ENCODE measurements around the gene IGSF3.
"Not testable (repeated sequence)": the region's sequence is repeated elsewhere in the genome, so short reads cannot be mapped to it uniquely, and the experiment has no call there.

The IGSF3 gene

GRCh38 chr1:116572771-116573430, 94.6 kb downstream of the IGSF3 start:
- no peak for DNase-seq

- DNase-seq = no peak
These were observed 95.4 kb downstream of the IGSF3 start for GRCh38 chr1:116572099-116572498.

- no peak for DNase-seq
These were observed 96.2 kb downstream of the IGSF3 start for GRCh38 chr1:116571215-116571919.

DNA sequence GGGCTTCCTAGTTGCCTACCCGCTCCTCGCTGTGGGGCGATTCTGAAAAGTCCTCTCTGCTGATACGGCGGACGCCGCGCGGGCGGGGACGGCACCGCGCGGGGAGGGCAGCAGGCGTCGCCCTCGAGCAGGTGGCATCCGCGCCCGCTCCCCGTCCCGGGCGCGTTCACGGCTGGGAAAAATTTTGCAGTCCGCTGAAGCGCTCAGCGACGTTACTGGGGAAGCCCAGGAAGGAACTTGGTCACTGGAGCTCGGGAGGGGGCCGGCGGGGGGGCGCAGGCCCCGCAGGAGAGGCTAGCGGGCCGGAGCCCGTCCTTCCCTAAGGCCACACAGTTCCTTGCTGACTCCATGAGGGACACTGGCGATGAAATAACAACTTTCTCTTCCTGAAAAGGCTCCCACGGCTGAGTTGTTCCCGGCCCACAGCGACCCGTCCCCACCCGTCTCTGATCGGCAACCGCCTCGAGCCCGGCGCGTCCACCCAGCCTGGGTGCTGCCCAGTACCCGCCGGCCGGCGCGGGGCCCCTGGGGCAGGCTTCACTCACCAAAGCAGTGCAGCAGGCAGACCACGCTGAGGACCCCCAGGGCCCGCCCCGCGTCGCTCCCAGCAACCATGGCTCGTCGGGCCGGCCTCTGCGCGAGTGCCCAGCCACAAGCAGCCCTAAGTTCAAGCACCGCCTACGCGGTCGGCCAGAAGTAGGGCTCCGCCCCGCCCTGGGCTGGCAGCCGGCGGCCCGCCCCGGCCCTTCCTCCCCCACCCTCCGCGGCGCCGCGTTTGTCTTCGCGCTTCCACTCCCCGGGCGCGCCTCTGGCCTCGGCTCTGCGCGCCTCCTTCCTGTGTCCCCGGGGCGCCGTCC, 96.9 kb downstream of the IGSF3 start, which contains the start of gene CD58:
CD58 (minus strand) TSS at position 669 of the 857 bp plus-strand sequence; CDS start at position 615, 54 bp downstream.
- DNase-seq = peak; percentile 91 to 92

GRCh38 chr1:116569776-116570357, 97.7 kb downstream of the IGSF3 start:
- DNase-seq = peak; percentile 50 to 62

- DNase-seq = no peak
These were observed 98.2 kb downstream of the IGSF3 start for GRCh38 chr1:116569381-116569670.

- no peak for DNase-seq
These were observed 98.7 kb downstream of the IGSF3 start for GRCh38 chr1:116568662-116569380.

DNA sequence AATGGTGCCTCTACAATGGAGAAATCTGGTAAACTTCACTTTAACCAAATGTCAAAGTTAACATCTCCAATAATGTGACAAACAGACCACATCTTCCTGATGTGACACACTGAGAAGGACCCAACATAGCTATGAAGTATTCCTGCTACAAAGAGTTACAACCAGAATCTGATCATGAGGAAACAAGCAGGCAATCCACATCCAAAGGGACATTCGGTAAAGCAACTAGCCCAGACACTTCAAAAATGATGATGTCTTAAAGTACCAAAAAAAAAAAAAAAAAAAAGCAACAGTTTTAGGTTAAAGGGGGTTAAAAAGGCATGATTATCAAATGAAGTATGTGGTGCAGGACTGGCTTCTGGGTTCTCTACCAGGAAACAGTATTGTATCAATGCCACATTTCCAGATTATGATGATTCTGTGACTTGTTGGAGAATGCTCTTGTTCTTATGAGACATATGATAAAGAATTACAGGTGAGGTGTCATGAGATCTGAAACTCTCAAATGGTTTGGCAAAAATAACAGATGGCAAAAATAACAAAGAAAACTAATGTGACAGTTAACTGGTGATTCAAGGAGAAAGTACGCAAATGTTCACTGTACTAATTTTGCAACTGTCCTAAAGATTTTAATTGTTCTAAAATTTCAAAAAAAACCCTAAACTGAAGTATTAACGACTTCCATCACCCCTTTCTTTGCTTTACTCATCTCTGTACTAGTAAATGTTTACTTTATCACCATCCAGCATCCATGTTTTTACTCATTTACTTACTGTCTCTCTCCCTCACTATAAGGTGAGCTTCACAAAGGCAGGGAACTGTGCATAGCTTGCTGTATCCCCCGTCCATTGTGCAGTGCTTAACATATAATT, 99.5 kb downstream of the IGSF3 start:
- DNase-seq = no peak

- DNase-seq = no peak
These were observed 102.3 kb downstream of the IGSF3 start for GRCh38 chr1:116565222-116565621.

DNA sequence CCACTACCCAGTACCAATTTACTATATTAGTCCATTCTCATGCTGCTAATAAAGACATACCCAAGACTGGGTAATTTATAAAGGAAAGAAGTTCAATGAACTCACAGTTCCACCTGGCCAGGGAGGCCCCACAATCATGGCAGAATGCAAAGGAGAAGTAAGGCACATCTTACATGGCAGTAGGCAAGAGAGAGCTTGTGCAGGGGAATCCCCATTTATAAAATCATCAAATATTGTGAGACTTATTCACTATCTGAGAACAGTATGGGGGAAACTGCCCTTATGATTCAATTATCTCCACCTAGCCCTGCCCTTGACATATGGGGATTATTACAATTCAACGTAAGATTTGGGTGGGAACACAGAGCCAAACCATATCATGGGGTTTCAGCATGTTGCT, 103.1 kb downstream of the IGSF3 start:
- DNase-seq = no peak

- not testable (repeated sequence) for DNase-seq
These were observed 105.1 kb downstream of the IGSF3 start for GRCh38 chr1:116562465-116562864.

DNA sequence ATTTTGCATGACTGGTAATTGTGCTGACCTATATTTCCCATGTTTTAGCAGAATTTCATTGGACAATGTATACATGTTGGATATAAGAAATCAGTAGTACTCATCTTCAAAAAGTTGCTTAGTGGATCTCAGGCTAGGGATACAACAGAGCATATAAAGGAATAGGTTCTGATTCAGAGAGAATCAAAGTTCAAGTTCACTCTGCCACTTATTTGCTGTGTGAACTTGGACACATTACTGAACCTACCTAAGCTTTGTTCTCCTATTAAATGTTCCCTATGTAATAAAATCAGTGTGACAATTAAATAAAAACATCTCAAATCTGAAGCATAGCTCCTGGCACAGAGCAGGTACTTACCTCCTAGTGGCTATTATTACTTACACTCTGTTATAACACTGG, 106.0 kb downstream of the IGSF3 start:
- no peak for DNase-seq

GRCh38 chr1:116560704-116561490, 106.6 kb downstream of the IGSF3 start:
- DNase-seq = no peak

DNA sequence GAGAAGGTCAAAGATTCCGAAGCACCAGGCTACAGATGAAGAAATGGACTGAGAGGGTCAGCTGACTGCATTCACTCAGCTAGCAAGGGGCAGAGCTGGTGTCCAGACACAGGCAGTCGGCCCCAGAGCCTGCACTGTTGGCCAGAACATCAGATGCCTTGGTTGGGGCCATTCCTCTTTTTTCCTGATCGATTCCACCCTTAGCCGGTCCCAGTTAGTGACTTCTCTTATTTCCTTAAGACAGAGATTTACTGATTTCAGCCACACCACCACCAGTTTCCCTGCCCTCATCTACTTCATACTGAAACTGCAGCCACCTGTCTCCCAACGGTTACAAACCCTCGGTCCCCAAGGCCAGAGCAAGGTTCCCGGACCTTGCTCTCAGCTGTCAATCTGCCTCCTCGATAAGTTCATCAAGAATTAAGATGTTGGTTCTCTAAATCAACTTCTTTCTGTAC, 108.2 kb downstream of the IGSF3 start:
- DNase-seq = no peak

- DNase-seq = no peak
These were observed 109.0 kb downstream of the IGSF3 start for GRCh38 chr1:116558571-116558970.

GRCh38 chr1:116558140-116558549, 109.4 kb downstream of the IGSF3 start:
- no peak for DNase-seq

DNA sequence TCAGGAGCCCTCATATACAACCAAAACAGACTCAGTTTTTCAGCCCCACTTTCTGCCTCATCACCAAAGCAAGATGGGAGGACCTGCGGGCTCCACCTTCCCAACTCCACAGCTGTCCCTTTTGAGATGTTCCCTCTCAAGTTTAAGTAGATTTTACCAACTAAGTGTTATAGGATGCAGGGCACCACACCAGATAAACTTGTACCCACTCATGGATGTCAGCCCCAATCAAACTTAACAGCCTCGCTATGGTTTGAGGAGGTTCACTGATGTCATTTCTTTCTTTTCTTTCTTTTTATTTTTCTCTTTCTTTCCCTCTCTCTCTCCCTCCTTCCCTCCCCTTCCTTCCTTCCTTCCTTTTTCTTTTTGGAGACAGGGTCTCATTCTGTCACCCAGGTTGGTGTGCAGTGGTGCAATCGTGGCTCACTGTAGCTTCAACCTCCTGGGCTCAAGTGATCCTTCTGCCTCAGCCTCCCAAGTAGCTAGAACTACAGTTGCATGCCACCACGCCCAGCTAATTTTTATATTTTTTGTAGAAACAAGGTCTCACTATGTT, 110.1 kb downstream of the IGSF3 start:
- no peak for DNase-seq

- peak; percentile 80 to 86 for DNase-seq
These were observed 111.1 kb downstream of the IGSF3 start for GRCh38 chr1:116556289-116557006.

DNA sequence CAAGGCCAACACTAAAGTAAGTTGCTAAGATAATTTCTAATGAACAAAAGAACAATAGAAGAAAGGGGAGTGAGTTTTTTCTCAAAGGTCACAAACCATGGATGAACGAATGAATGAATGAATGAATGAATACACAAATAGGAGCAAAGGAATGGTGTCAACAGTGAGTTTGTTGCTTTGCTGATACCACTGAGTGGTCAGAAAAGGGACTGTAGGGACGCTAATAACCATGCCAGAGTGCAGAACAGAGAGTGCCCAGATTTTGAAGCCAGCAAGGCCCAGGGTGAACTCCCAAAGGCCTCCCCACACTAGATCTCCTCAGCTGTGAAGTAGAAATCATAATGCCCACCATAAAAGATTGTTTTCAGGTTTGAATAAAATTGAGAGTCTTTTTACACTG, 112.6 kb downstream of the IGSF3 start:
- no peak for DNase-seq

Data from activated CD4-positive, alpha-beta T cell treated with anti-CD3 and anti-CD28 coated beads, Interleukin-2, amount 50 U/mL, for 48 hours (primary cell).